HG03457 (cell line): ENCODE measurements around the gene ERCC4.

Experiments used
- ATAC-seq: cut with Tn5 transposase; IDR thresholded peaks from one replicate; pipeline ENCODE4 v1.9.1; 2021; ENCODE audit warnings: moderate number of reproducible peaks; ENCODE audit not compliant: unreplicated experiment

Gene ERCC4

DNA sequence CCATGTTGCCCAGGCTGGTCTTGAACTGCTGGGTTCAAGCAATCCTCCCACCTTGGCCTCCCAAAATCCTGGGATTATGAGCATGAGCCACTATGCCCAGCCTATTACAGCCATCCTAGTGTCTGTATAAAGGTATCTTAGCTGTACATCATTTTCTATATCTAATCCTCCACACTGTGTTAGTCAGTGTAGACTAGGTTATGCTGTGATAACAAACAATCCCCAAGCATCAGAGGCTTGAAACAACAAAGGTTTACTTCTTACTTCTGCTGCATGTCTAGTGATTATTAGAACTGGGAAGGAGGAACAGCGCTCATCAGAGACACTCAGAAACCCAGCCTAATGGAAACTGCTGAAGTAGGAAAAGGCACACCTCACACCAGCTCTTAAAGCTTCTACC, 68.1 kb downstream of the ERCC4 start:
- ATAC-seq: no peak

DNA sequence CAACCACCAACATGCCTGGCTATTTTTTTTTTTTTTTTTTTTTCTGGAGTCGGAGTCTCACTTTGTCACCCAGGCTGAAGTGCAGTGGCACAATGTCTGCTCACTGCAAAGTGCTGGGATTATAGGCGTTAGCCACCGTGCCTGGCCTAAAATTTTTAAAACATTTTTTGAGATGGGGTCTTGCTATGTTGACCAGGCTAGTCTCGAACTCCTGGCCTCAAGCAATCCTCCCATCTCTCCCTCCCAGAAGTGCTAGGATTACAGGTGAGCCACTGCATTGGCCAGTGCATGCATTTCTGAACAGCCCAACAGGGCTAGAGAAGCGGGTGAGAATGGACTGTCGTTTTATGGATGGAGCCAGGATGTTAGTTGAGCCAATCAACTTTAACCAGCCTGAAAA, 72.4 kb downstream of the ERCC4 start:
- ATAC-seq: no peak

- ATAC-seq: no peak
Measured at GRCh38 chr16:13992976-13993375, 73.0 kb downstream of the ERCC4 start.

DNA sequence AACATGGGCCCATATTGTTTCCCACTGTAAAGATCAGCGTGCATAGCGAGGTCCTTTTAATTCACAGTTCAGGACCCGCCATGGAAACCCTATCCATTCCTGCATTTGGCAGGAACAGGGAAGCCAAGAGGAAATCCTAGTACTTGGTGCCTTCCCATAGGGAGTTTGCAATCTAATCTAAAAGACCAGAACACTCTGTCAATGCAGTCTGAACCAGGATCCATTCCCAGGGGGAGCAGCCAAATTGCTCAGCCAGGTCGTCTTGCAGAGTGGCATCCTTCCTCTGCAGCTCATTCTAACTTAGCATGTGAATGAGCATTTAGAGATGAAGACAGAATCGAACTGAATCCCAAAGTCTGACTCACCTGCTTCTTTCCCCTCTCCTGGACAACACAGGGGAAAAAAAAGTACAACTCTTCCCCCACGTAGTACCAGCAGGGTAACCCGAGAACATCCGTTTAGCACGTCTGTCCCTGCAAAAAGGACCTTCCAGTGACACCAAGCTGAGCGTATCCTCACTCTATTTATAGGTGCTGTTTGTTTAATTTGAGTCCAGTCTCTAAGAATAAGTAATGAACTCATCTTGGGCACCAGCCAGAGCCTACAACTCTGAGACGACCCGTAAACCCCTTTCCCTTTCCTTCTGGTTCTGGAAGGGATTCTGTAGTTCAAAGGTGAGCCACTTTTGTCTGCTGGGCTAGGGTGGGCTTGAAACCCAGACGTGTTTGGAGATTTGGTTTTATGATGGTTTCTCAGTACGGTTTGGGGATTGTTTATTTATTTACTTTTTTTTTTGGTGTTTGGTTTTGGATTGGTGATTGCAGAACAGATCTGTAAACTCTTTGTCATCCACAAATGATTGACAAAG, 74.5 kb downstream of the ERCC4 start:
- ATAC-seq: no peak

- ATAC-seq: no peak
Measured at GRCh38 chr16:13995194-13995593, 75.2 kb downstream of the ERCC4 start.

GRCh38 chr16:13996778-13997288, 76.9 kb downstream of the ERCC4 start:
- no peak for ATAC-seq

DNA sequence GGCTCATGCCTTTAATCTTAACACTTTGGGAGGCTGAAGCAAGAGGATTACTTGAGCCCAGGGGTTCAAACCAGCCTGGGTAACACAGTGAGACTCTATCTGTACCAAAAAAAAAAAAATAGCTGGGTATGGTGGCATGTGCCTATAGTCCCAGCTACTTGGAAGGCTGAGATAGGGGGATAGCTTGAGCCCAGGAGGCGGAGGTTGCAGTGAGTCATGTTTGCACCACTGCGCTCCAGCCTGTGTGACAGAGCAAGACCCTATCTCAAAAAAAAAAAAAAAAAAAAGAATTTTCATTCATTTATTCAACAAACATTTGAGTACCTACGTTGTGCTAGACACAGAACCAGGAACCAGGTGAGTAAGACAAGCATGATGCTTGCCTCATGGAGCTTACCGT, 77.6 kb downstream of the ERCC4 start:
- ATAC-seq: no peak

GRCh38 chr16:13997933-13998332, 78.0 kb downstream of the ERCC4 start:
- ATAC-seq: peak; percentile 93

- ATAC-seq: no peak
Measured at GRCh38 chr16:13999071-13999894, 79.3 kb downstream of the ERCC4 start.

- no peak for ATAC-seq
Measured at GRCh38 chr16:13999895-14000425, 80.0 kb downstream of the ERCC4 start.

- no peak for ATAC-seq
Measured at GRCh38 chr16:14001521-14001920, 81.6 kb downstream of the ERCC4 start.
